Thyroid gland (tissue), 4 donors: ENCODE data around the gene AHRR.

Experiments
- CTCF ChIP-seq, 6 experiments: fragments of 200-600 bp in 3 of 6; fragments of 450-650 bp in 3 of 6; sonication (generic) in 3 of 6; IDR thresholded peaks; one replicate each; pipeline ENCODE4 v1.5.1; 2016 to 2019; ENCODE audit warnings: antibody characterized with exemption in 6 of 6, mild to moderate bottlenecking in 2 of 6, inconsistent platforms in 1 of 6, moderate library complexity in 1 of 6
- POLR2A ChIP-seq, 2 donors: fragments of 450-650 bp; IDR thresholded peaks; one replicate each; pipeline ENCODE4 v1.6.1; 2017; ENCODE audit warnings: antibody characterized with exemption in 2 of 2, mild to moderate bottlenecking in 2 of 2, moderate library complexity in 1 of 2

- TF ChIP-seq CTCF (IDR thresholded peaks at IDR 0.05) (no peak), POLR2A (IDR thresholded peaks at IDR 0.05) (no peak)
Measured at GRCh38 chr5:439181-439580, 117.7 kb downstream of the AHRR start.
